Fibroblast of upper back skin (primary cell): ENCODE data around the gene ZSWIM6.

ENCODE experiments used
- DNase-seq: peaks from one replicate; pipeline ENCODE4 v3.0.0-alpha.2; 2013

ZSWIM6 gene

DNA sequence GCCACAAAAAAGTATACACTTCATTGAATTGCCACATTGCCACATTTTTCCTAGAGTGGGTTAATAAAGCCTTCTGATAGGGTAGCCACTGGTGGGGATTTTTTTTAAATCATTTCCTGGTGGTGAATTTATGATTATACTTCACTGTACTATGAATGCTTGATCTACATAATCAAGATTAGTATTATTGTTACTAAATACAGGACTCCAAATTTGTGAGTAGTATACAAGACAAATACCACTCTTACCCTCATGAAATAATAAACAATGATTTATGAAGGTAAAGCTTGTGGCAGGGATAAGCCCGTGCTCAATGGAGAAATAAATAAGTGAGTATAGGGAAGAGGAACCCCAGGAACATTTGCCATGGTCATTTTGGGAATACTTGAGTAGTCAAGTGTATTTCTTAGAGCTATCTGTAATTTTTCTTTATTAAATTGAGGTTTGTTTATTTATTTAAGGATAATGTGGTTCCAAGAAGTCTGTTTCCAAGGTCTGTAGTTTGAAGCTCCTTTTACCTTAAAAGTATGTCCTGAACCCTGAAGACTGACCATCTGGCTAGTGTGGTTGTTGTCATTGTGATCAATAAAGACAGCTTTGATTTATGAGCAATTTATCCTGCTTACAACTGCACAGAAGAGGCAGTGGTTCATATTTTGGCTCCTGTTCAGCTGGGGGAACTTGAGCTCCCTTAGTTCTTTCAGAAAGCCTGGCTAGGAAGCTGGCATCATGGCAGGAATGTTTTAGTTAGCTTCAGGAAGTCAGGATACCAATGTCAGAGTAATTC is 118.6 kb downstream of the ZSWIM6 start:
- DNase-seq: peak; percentile 85

DNA sequence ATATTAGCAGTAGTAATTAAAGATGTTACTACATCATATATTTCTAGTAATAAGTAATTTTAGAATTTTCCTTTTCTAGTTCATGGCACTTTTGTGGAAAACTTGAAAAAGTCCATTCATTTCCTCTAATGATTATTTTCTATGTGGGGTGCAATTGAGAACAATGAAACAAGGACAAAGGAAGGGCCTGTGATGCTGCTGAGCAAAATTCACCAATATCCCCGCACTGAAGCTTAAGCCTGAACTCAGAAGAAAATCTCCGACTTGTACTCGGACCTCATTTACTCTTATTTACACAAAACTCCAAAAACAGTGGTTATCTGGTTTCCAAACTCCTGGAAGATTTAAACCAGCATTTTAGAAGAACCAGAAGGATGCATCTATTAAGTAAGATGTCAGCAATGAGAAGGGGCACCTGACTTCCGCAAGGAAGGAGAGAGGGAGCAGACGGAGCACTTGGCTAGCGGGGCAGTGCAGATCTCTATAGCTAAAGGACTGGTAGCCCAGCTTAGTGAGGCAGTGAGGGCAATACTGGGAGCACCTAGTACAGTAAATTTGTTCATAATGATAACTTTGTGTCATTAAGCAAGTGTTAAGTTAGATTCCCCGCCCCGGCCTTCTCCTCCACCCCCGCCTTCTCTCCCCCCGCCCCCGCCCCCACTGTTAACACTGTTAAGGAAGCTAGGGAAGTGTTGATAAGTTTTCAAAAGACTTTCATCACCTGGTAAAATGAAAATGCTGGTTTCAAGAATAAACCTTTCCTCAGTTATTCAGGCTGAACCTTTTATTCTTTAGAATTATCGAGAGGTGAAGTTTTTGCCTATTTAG is 123.3 kb downstream of the ZSWIM6 start:
- no peak for DNase-seq

DNA sequence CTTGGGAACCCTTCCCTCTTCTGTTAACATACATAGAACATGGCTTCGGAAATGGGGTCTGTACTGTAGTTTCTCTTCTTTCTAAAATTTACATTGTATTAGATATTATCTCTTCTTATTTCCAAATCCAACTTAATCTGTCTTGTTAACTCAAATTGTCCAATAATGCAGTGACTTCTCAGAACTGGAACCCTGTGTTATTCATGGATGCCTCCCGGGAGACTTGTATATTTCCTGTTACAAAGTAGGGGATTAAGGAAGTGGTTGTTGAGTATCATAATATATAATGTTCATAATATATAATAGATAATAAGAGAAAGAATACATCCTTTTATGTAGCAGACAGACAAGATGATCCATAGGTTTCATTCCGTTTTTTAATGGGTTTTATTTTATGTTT is 128.4 kb downstream of the ZSWIM6 start:
- DNase-seq: no peak

DNA sequence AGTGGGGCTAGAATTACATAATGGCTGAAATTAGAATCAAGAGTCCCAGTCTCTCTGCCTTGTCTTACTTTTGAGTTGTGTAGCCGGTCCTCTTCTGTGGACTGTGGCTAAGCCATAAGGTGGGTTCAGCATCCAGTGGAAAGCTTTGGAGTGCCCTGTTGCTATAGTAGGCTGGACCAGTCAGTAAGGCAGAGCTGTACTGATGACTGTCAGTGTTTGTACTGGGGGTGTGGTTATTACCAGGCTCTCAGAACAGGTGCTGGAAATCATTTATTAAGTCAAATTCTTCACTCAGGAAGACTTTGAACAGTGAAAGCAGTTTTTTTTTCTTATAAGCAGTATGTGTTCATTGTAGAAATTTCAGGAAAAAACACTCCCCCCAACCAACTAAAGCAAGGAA is 129.4 kb downstream of the ZSWIM6 start:
- no peak for DNase-seq

GRCh38 chr5:61461926-61462325 is 129.9 kb downstream of the ZSWIM6 start:
- peak; percentile 55 for DNase-seq

- DNase-seq: peak; percentile 28
These were observed 131.5 kb downstream of the ZSWIM6 start for GRCh38 chr5:61463596-61463995.

- no peak for DNase-seq
These were observed 132.5 kb downstream of the ZSWIM6 start for GRCh38 chr5:61464512-61464911.

DNA sequence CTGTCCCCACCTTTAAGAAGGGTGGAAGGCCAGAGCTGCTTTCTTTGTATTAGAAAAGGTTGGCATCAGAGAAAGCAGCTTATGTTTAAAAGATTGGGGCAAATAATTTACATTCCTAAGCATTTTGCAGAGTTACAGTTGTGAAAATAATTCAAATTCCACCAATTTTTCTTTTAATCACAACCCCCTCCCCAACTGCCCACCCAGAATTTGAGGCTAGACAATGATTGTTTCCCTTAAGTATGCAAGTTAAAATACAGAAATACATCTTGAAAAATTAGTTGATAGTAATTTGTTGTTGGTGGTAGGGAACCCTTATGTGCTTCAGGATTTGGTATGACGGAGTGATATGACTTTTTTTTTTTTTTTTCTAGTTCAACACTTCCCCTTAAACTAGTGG is 133.0 kb downstream of the ZSWIM6 start:
- DNase-seq: peak; percentile 36

DNA sequence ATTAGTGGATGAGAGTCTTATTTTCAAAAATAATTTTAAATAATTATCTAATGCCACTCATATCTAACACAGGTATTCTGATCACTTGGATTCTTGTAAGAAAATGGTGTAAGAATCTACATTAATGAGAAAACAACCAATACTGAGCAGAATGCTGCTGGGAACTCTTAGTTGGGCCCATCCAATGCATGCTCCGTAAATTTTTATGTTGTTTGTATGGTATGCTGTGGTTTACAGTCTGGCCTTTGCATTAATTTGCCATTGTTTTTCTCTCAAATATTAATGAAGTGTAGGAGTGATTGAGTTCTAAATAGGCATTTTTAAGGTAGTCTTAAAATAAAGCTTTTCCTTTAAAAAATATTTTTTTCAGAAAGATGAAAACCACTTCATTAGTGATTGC is 133.4 kb downstream of the ZSWIM6 start:
- no peak for DNase-seq

- DNase-seq: no peak
These were observed 134.0 kb downstream of the ZSWIM6 start for GRCh38 chr5:61466017-61466416.

DNA sequence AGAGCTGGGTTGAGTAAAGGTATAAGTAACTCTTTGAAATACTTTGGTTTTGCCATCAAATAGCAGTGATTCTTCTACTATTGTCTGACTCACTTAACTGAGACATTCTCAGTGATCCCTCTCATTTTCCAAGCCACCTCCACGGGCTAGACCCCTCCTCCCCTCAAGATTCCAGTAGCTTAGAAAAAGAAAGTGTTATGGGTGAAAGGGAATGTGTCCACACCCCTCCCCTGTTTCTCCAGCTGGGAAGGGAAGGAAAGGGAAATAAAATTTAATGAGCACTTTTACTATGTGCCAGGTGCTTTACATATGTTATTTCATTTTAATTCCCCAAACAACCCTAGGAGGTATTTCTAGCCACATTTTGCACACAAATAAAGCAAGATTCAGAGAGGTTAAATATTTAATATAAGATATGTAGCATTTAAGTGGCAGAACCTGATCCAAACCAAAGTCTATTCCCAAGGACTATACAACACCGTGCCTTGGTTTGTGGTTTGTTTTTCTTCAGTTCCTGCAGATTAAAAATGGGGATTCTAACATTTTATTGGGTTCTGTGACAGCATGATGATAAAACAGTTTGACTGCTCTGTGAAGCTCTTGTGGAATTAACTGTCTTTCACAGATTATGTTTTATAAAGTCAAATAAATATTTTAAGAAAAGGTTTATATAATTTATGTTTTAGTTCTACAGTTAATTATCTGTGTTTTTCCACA is 135.9 kb downstream of the ZSWIM6 start:
- DNase-seq: peak; percentile 86

GRCh38 chr5:61468483-61468865 is 136.4 kb downstream of the ZSWIM6 start:
- no peak for DNase-seq

- no peak for DNase-seq
These were observed 139.3 kb downstream of the ZSWIM6 start for GRCh38 chr5:61471352-61471751.

GRCh38 chr5:61472172-61472958 is 140.3 kb downstream of the ZSWIM6 start:
- no peak for DNase-seq

GRCh38 chr5:61474746-61475145 is 142.7 kb downstream of the ZSWIM6 start:
- DNase-seq: no peak

DNA sequence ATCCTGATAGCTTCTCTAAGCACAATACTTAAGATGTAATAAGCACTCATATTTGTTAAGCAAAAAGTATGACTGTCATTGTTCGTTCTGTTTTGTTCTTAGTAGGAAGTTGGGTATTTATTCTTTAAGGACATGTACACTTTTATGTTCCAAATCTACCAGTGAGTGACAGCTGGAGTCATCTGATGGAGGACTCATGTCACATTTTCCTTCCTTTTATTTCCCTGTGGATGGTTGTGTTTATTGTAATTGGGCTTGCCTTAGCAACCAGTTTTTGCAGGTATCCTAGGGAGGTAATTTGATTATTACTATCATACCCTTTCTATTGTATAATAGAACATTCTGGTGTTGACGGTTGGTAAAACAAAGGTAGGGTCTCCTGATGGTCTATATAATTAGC is 145.7 kb downstream of the ZSWIM6 start:
- DNase-seq: no peak

- DNase-seq: no peak
These were observed 148.0 kb downstream of the ZSWIM6 start for GRCh38 chr5:61479850-61480614.

GRCh38 chr5:61482980-61483379 is 150.9 kb downstream of the ZSWIM6 start:
- DNase-seq: no peak

GRCh38 chr5:61486476-61486875 is 154.4 kb downstream of the ZSWIM6 start:
- DNase-seq: peak; percentile 39

DNA sequence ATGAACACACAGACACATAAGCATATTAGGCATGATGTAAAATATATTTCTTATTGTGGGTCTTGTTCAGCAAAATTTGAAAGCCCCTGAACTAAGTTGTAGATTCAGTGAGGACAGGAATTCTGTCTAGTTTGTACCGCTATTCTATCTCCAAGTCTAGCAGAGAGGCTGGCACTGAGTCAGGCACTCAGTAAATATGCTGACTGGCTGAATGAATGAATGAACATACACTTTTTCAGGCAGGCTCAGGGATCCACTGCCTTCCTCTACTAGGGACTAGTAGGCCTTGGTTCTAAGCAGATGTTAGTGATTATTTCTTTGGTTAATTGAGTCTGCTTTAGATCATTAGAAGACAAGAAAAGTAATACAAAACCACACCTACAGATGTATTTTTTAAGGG is 157.5 kb downstream of the ZSWIM6 start:
- no peak for DNase-seq

- peak; percentile 60 for DNase-seq
These were observed 159.8 kb downstream of the ZSWIM6 start for GRCh38 chr5:61491861-61492260.

DNA sequence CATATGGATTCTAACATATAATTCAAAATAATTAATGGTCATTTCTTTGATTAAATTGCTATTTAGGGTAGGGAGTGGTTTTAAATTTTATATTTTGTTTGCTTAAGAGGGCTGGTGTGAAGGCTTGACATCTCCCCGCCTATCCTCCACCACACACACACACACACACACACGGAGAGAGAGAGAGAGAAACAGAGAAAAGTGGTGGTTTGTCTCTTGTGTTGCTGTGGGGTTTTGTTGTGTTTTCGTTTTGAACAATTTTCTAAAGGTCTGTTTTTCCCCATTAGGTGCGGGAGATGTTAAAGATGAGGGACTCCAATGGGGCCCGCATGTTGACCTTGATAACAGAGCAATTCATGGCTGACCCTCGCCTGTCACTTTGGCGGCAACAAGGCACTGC is 161.9 kb downstream of the ZSWIM6 start:
- no peak for DNase-seq
